ENCODE results near the gene GJA4.

The GJA4 gene

DNA sequence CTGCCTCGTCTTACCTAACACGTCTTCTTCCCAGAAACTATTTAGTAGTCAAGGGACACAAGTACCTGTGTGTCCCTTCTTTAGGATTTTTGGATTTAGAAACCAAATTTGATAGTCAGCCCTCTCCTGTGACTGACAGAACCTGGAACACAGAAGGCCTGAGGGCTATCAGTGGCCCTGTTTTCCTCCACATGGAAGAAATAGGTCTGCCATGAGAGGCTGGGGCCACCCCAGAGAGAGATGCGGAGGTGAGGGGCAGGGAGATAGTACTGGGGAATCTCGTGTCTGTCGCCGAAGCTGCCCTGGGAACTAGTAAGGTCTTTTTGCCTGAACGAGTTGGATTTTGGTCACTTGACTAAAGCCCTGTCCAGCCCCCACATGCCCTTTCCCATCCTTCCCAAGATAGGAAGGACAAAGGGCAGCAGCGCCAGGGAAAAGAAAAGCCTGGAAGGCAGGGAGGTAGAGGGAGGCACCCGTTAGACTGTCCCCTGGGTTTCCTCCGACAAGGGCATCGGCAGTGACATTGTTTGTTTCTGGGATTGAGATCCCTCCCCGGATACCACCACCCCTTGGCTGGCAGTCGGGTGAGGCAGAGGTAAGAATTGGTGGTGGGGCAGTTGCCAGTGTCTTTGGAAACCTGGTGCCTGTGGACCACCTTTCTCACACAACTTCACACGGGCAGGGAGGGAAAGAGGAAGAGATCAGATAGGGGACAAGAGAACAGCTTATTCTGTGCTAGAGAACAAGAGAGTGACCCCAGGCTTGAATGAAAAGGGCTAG, 46.9 kb downstream of the GJA4 start:
- DNase-seq (ENCODE audit: low read depth in 2 of 2) = no peak

DNA sequence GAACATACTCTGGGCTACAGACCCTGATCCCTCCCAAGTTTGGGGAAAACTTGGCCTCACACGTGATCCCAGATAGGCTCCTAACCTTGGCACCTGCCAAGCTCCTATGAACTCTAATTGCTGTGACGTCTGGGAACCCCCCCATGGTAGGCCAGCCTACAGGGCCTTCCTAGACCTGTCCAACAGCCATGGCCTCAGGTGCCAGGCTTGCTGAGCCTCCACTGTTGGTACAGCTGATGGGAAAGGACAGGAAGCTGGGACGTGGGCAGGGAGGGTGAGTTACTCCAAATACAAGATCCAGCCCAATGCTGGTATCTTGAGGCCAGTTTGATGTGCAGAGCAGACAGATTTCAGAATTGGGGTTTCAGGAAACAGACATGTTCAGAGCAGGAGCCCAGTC, 47.6 kb downstream of the GJA4 start:
- no peak for DNase-seq (ENCODE audit: low read depth in 2 of 2)

DNA sequence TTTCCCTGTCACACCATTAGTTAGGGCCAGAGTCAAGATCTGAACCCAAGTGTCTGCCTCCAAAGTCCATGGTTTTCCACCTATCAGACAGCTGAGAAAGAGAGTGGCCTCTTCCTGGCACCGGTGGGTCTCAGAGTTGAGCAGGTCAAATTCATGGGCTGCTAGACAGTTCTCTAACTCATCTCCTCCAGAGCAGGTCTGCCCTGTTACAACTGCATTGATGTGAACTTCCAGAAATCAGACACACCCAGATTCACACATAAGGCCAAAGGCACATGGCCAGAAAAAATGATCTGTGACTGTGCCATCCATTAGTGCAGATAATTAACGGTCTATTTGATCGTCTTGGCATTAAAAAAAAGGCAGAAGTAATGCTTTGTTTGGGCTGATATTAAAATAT, 49.3 kb downstream of the GJA4 start:
- DNase-seq (ENCODE audit: low read depth in 2 of 2) = no peak

DNA sequence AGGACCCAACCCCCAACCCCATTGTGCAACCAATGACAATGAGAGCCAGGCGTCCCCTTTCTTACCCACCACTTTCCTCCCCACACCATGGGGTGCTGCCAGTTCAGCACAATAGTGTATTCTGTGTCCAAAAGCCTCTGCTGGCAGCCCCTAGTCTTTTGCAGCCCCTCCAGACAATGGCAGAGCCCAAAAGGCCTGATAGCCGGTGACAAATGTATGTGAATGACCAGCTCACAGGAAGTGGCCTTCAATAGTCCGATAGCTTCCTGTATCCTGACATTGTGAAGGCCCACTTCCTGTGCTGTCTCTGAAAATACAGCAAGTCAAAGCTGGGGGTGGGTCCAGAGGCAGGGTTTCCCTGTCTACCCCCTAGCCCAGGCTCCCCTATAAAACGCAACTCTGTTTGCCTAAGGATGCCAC, 50.2 kb downstream of the GJA4 start:
- DNase-seq (ENCODE audit: low read depth in 2 of 2) = no peak

DNA sequence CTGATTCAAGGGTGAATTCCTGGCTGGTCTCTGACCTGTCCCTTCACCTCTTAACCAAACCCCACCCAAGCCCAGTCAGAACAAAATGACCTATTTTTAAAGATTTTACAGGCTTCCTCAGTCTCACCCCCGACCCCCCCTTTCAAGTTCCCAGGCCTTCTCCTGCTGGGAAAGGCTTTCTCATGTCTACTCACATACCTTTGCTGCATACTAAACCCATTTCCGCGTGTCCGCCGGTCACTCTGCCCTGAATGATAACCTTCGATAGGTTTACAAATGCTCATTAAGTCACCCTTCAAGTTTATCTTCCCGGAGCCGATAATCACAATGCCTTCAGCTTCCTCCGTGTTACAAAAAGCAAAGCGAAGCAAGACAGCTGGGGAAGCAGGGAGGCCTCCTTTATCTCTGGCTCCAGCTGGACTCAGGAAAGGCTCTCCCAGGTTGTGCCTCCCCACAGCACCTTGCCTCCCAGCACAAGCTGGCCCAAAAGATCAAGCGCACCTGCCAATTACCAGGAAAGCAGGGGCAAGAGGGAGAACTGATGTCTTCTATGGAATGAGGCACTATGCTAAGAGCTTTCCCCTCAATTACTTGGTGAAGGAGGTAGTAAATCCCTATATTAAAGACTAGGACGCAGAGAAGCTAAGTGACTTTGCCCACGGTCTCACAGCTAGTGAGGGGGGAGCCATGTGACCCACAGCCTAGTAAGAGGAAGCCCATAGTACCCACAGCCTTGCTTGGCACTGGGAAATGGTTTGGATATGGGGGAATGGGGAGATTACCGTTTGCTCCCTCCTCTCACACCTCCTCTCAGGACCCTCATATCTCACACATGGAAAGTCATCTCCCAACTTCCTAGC, 50.8 kb downstream of the GJA4 start:
- DNase-seq (ENCODE audit: low read depth in 2 of 2) = no peak

DNA sequence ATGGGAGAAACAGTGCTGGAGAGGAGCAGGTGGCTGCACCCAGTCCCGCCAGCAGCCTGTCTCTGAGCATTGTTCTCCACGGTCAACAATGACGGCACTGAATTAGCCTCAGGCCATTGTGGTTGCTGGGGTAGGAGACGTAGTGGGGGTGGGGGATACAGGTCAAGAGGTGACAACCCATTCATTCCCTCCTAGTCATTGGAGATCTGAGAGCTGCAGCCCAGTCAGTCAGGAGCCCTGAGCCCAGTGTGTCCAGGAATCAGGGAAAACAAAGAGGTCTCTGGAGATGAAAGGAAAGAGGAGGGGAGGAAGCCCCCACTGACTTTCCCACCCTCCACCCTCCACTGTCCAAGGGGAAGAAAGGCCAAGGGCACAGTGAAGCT, 51.4 kb downstream of the GJA4 start:
- no peak for DNase-seq (ENCODE audit: low read depth in 2 of 2)
